ENCODE data around the gene PNPO. TPM values are rescaled to one million over a fixed set of nuclear protein-coding genes. Genes with fewer than 3 reads are reported as not detected.

Gene PNPO
- total RNA-seq, 1 donor from 2014 or later, result 33.3 TPM

GRCh38 chr17:47950448-47950847, 9.1 kb downstream of the PNPO start:
- ATAC-seq, result no peak

- ATAC-seq, result no peak
These were observed 11.0 kb downstream of the PNPO start for GRCh38 chr17:47952171-47953021.

GRCh38 chr17:47953909-47954308, 12.5 kb downstream of the PNPO start:
- no peak for ATAC-seq

GRCh38 chr17:47955497-47956461, 14.4 kb downstream of the PNPO start:
- ATAC-seq, result peak; percentile 68

GRCh38 chr17:47956791-47957590, 15.6 kb downstream of the PNPO start:
- peak; percentile 3 for ATAC-seq

- peak; percentile 84 for ATAC-seq
These were observed 16.5 kb downstream of the PNPO start, which contains the start of gene PRR15L for GRCh38 chr17:47957591-47958490. PRR15L (minus strand) TSS chr17:47957883; CDS start chr17:47953234, 4,649 bp downstream.

GRCh38 chr17:47959825-47960655, 18.7 kb downstream of the PNPO start:
- no peak for ATAC-seq

- ATAC-seq, result no peak
These were observed 20.0 kb downstream of the PNPO start for GRCh38 chr17:47961406-47961805.

- ATAC-seq, result no peak
These were observed 21.5 kb downstream of the PNPO start for GRCh38 chr17:47962901-47963300.

GRCh38 chr17:47964856-47965255, 23.5 kb downstream of the PNPO start:
- ATAC-seq, result no peak

- no peak for ATAC-seq
These were observed 24.7 kb downstream of the PNPO start for GRCh38 chr17:47966079-47966519.

GRCh38 chr17:47967607-47968252, 26.4 kb downstream of the PNPO start:
- peak; percentile 67 for ATAC-seq

GRCh38 chr17:47968836-47969235, 27.5 kb downstream of the PNPO start:
- no peak for ATAC-seq

GRCh38 chr17:47969930-47970724, 28.8 kb downstream of the PNPO start:
- no peak for ATAC-seq

GRCh38 chr17:47970725-47971499, 29.5 kb downstream of the PNPO start, which contains the start of gene CDK5RAP3:
CDK5RAP3 (plus strand) TSS chr17:47971113; CDS start chr17:47971147, 34 bp downstream.
- peak; percentile 97 for ATAC-seq

GRCh38 chr17:47973541-47973940, 32.2 kb downstream of the PNPO start:
- no peak for ATAC-seq

GRCh38 chr17:47975189-47975822, 33.9 kb downstream of the PNPO start:
- no peak for ATAC-seq
